Endothelial cell (in vitro differentiated cells): ENCODE results near the gene SGCD. TPM values are rescaled to one million over a fixed set of nuclear protein-coding genes. Genes with fewer than 3 reads are reported as not detected.

Experiments
- DNase-seq: peaks from one replicate; pipeline ENCODE4 v3.0.0; 2021; ENCODE audit warnings: low spot score
- H3K27ac Mint-ChIP-seq: one replicate; pipeline ENCODE4 v1.8.0; 2021; ENCODE audit warnings: mixed read lengths, inconsistent platforms; ENCODE audit not compliant: unreplicated experiment
- H3K27me3 Mint-ChIP-seq: one replicate; pipeline ENCODE4 v1.8.0; 2021; ENCODE audit warnings: mild to moderate bottlenecking, moderate library complexity, mixed read lengths, inconsistent platforms; ENCODE audit not compliant: unreplicated experiment
- H3K36me3 Mint-ChIP-seq: one replicate; pipeline ENCODE4 v1.8.0; 2021; ENCODE audit warnings: mild to moderate bottlenecking, low read depth, mixed read lengths, inconsistent platforms; ENCODE audit not compliant: unreplicated experiment
- H3K4me1 Mint-ChIP-seq: one replicate; pipeline ENCODE4 v1.8.0; 2021; ENCODE audit warnings: mild to moderate bottlenecking, mixed read lengths, inconsistent platforms; ENCODE audit not compliant: unreplicated experiment
- H3K4me3 Mint-ChIP-seq: one replicate; pipeline ENCODE4 v1.8.0; 2021; ENCODE audit warnings: mild to moderate bottlenecking, mixed read lengths, inconsistent platforms; ENCODE audit not compliant: unreplicated experiment
- H3K9me3 Mint-ChIP-seq: one replicate; pipeline ENCODE4 v1.8.0; 2021; ENCODE audit warnings: mixed read lengths, inconsistent platforms; ENCODE audit not compliant: unreplicated experiment
- total RNA-seq: library from RNA; stranded (reverse); fragmentation: NEBNext Ultra II Directional; extraction: Animal tissue kit (Norgen Biotek cat#: 25700); gene quantifications from one replicate; pipeline ENCODE4 v1.2.1, GENCODE V29; 2021; ENCODE audit not compliant: unreplicated experiment
- TF ChIP-seq, protein P1 (sequence below): fragments of 200-600 bp; sonication (generic); IDR thresholded peaks from one replicate; pipeline ENCODE4 v1.5.0; 2021; ENCODE audit warnings: antibody characterized with exemption; ENCODE audit not compliant: unreplicated experiment

SGCD gene
- total RNA-seq, 1 donor from 2014 or later: 1.2 TPM

- no peak for DNase-seq
- no peaks in the 10 kb centered on the region for H3K4me1 Mint-ChIP-seq
- no peaks in the 10 kb centered on the region for H3K27me3 Mint-ChIP-seq
- H3K9me3 Mint-ChIP-seq: no peaks in the 10 kb centered on the region
- TF ChIP-seq, protein P1, sequence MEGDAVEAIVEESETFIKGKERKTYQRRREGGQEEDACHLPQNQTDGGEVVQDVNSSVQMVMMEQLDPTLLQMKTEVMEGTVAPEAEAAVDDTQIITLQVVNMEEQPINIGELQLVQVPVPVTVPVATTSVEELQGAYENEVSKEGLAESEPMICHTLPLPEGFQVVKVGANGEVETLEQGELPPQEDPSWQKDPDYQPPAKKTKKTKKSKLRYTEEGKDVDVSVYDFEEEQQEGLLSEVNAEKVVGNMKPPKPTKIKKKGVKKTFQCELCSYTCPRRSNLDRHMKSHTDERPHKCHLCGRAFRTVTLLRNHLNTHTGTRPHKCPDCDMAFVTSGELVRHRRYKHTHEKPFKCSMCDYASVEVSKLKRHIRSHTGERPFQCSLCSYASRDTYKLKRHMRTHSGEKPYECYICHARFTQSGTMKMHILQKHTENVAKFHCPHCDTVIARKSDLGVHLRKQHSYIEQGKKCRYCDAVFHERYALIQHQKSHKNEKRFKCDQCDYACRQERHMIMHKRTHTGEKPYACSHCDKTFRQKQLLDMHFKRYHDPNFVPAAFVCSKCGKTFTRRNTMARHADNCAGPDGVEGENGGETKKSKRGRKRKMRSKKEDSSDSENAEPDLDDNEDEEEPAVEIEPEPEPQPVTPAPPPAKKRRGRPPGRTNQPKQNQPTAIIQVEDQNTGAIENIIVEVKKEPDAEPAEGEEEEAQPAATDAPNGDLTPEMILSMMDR: no peak
- no peaks in the 10 kb centered on the region for H3K36me3 Mint-ChIP-seq
- H3K4me3 Mint-ChIP-seq: no peak overlapping the region
- H3K27ac Mint-ChIP-seq: no peak overlapping the region
These were observed 123.8 kb downstream of the SGCD start for GRCh38 chr5:156450778-156451177.

DNA sequence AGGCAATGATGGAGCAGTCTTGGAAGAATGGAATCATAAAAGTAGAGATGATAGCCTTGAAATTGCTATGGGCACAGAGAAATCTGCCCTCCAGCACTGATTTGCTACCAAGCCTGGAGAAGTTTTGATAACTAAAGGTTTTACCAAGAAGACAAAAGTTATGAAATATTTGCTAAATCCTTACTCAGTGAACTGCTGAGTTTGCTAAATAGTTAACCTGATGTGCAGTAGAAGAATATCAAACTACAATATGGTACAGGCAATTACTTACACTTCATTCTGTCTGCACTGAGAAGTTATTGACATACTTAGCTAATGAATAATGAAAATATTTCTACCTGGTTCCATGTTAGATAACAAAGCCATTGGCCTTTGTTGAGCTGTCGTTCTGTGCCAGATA is 124.5 kb downstream of the SGCD start:
- Mint-ChIP-seq H3K9me3 (no peaks in the 10 kb centered on the region), H3K36me3 (no peaks in the 10 kb centered on the region), H3K4me1 (no peaks in the 10 kb centered on the region), H3K27ac (no peak overlapping the region), H3K4me3 (no peak overlapping the region), H3K27me3 (no peaks in the 10 kb centered on the region)
- no peak for DNase-seq
- TF ChIP-seq, protein P1: no peak

- Mint-ChIP-seq H3K4me3 (no peak overlapping the region), H3K9me3 (no peaks in the 10 kb centered on the region), H3K27me3 (no peaks in the 10 kb centered on the region), H3K36me3 (no peaks in the 10 kb centered on the region), H3K27ac (no peak overlapping the region), H3K4me1 (peaks cover 3% of the 10 kb centered on the region)
- TF ChIP-seq, protein P1: no peak
- DNase-seq: no peak
These were observed 129.9 kb downstream of the SGCD start for GRCh38 chr5:156456857-156457256.

DNA sequence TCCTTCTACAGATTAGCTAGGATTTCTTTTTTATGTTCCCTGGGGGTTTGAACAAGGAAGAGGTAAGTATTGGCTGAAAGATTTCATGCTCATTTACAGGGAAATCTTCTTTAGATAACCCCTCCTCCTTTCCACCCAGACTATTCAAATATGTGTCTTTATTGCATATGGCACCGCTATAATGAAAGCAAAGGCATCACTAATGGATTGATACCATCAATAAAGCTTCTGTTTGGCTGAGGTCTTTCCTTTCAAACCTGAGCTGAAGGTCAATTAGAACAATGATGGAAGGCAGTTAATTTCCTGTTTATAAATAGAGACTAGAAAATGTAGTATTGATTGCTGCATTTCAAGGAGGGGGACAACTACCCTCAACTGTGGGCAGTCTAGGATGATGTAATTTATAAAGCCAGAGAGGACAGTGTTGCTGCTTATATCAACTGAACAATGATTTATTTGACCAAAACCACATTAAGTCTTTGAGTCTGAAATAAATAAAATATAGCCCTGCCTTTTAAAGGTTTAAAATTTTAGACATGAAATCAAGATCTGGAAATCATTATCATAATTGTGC is 132.9 kb downstream of the SGCD start:
- TF ChIP-seq, protein P1: no peak
- Mint-ChIP-seq H3K4me1 (peaks cover 4% of the 10 kb centered on the region), H3K36me3 (no peaks in the 10 kb centered on the region), H3K27me3 (no peaks in the 10 kb centered on the region), H3K9me3 (no peaks in the 10 kb centered on the region), H3K4me3 (no peak overlapping the region), H3K27ac (no peak overlapping the region)
- no peak for DNase-seq

- Mint-ChIP-seq H3K27me3 (no peaks in the 10 kb centered on the region), H3K9me3 (no peaks in the 10 kb centered on the region), H3K4me1 (peaks cover 4% of the 10 kb centered on the region), H3K4me3 (no peak overlapping the region), H3K36me3 (no peaks in the 10 kb centered on the region), H3K27ac (no peak overlapping the region)
- DNase-seq: no peak
- TF ChIP-seq, protein P1: no peak
These were observed 133.5 kb downstream of the SGCD start for GRCh38 chr5:156460471-156460870.
